Measurements from ENCODE around the gene SYNGR1.

SYNGR1 gene

DNA sequence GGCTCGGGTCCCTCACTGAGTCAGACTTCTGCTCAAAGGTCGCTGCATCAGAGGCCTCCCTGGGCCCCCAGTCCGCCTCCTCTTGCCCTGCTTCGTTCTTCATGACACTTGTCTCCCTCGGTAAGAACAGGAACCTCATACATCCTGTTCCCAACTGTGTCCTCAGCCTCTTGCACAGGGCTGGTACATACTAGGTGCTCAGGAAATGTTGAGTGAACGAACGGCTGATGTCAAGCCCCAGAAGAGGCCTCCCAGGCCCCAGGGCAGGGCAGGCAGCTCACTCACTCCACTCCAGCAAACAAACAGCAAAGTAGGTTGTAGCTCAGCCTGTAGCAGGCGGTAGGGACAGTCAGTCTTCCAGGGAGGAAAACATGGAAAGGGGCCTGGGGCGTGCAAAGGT, 17.2 kb downstream of the SYNGR1 start:
- 33% methylated on average over 7 of the region's 9 CpGs for WGBS (ENCODE audit: insufficient coverage)
- H3K9me3 ChIP-seq (ENCODE audit: control extremely low read depth in 1 of 5, control insufficient read depth in 4 of 5, insufficient read depth in 2 of 5, low read depth in 1 of 5, low read length in 4 of 5) = peaks cover 0 to 5% (median 3%) of the 10 kb centered on the region in 5 experiments
- peak overlapping the region in 1 of 2 experiments; percentile 59 for H3K27ac ChIP-seq (ENCODE audit: insufficient read depth in 1 of 2, low read depth in 1 of 2, low read length in 2 of 2, poor library complexity in 1 of 2, severe bottlenecking in 2 of 2)
- CTCF ChIA-PET = interaction anchor here (1.1 to 2.3 kb wide), 3 partner anchors 17 to 24 kb away, joined by 3 to 10 read pairs (median 5); partner anchors contain the start of gene SYNGR1
- H3K4me1 ChIP-seq (ENCODE audit: control extremely low read depth in 1 of 4, control insufficient read depth in 4 of 4, insufficient read depth in 4 of 4, low read length in 3 of 4) = peaks cover 0 to 71% (median 55%) of the 10 kb centered on the region in 4 experiments
- no peaks in the 10 kb centered on the region for H3K27me3 ChIP-seq (replicated peaks in 2 of 5; ENCODE audit: control insufficient read depth in 4 of 5, insufficient read depth in 5 of 5, low read length in 4 of 5)
- H3K36me3 ChIP-seq (ENCODE audit: control insufficient read depth in 4 of 4, insufficient read depth in 4 of 4, low read length in 3 of 4) = peaks cover 0 to 19% (median 0%) of the 10 kb centered on the region in 4 experiments
- peak in 2 of 3 donors; percentile 31 to 36 for DNase-seq
- peak overlapping the region in 2 of 7 experiments; percentile 5 to 33 for H3K4me3 ChIP-seq (ENCODE audit: control insufficient read depth in 1 of 7, extremely low read depth in 1 of 7, insufficient read depth in 4 of 7, low read depth in 2 of 7, low read length in 6 of 7)
- POLR2A ChIA-PET = no interaction called here

DNA sequence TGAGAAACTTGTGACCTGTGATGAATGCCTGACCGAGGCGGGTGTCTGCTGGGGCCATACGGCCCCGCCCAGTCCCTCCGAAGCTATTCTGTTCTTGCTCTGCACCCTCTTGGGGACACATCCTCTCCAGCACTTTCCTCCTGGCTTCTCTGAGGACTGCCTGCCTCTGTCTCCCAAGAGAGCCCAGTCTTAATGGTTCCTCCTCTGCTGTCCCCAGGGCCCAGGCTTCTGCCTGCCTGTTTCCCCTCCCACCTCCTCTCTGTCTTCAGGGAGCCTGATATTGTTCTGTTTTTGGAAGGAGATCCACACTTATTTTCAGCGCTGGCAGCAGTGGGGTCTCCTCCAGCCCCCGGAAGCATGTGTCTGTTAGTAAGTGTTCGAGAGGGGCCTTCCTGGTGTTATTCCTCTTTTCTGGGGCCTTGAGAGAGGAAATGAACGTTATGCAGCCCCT, 18.7 kb downstream of the SYNGR1 start:
- Histone ChIP-seq H3K27ac (ENCODE audit: insufficient read depth in 1 of 2, low read depth in 1 of 2, low read length in 2 of 2, poor library complexity in 1 of 2, severe bottlenecking in 2 of 2) (peak overlapping the region in 1 of 2 experiments; percentile 70), H3K4me3 (ENCODE audit: control insufficient read depth in 1 of 7, extremely low read depth in 1 of 7, insufficient read depth in 4 of 7, low read depth in 2 of 7, low read length in 6 of 7) (peak overlapping the region in 1 of 7 experiments; percentile 2), H3K27me3 (replicated peaks in 2 of 5; ENCODE audit: control insufficient read depth in 4 of 5, insufficient read depth in 5 of 5, low read length in 4 of 5) (no peaks in the 10 kb centered on the region), H3K36me3 (ENCODE audit: control insufficient read depth in 4 of 4, insufficient read depth in 4 of 4, low read length in 3 of 4) (peaks cover 0 to 18% (median 0%) of the 10 kb centered on the region in 4 experiments), H3K9me3 (ENCODE audit: control extremely low read depth in 1 of 5, control insufficient read depth in 4 of 5, insufficient read depth in 2 of 5, low read depth in 1 of 5, low read length in 4 of 5) (peaks cover 0 to 5% (median 3%) of the 10 kb centered on the region in 5 experiments), H3K4me1 (ENCODE audit: control extremely low read depth in 1 of 4, control insufficient read depth in 4 of 4, insufficient read depth in 4 of 4, low read length in 3 of 4) (peaks cover 0 to 56% (median 51%) of the 10 kb centered on the region in 4 experiments)
- POLR2A ChIA-PET = no interaction called here
- peak in 2 of 3 donors; percentile 49 to 56 for DNase-seq
- 13% methylated on average over 9 of the region's 9 CpGs for WGBS (ENCODE audit: insufficient coverage)
- CTCF ChIA-PET = interaction anchor here (1.7 kb wide), 1 partner anchor 36 kb away, joined by 4 read pairs; no protein-coding TSS in a partner anchor

DNA sequence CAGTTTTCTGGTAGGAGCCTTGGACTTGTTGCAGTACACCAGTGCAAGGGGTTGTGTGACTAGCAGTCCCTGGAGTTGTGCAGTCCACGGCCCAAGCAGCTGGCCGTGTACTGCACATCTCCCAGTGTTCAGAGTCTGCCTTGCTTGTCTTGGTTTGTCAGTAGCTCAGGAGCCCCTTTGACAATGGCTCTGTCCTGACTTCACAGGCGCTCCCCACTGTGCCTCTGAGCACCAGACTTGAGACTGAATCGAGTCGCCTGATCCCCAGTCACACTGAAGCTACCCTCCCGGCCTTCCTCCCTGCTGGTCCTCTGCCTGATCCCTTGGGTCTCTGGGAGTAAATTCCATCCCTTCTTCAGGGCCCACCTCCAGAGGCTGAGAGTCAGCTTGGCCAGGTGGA, 19.4 kb downstream of the SYNGR1 start:
- Histone ChIP-seq H3K27me3 (replicated peaks in 2 of 5; ENCODE audit: control insufficient read depth in 4 of 5, insufficient read depth in 5 of 5, low read length in 4 of 5) (no peaks in the 10 kb centered on the region), H3K36me3 (ENCODE audit: control insufficient read depth in 4 of 4, insufficient read depth in 4 of 4, low read length in 3 of 4) (peaks cover 0 to 19% (median under 1%) of the 10 kb centered on the region in 4 experiments), H3K4me1 (ENCODE audit: control extremely low read depth in 1 of 4, control insufficient read depth in 4 of 4, insufficient read depth in 4 of 4, low read length in 3 of 4) (peaks cover 0 to 49% (median 44%) of the 10 kb centered on the region in 4 experiments), H3K4me3 (ENCODE audit: control insufficient read depth in 1 of 7, extremely low read depth in 1 of 7, insufficient read depth in 4 of 7, low read depth in 2 of 7, low read length in 6 of 7) (no peak overlapping the region), H3K9me3 (ENCODE audit: control extremely low read depth in 1 of 5, control insufficient read depth in 4 of 5, insufficient read depth in 2 of 5, low read depth in 1 of 5, low read length in 4 of 5) (peaks cover 0 to 5% (median 3%) of the 10 kb centered on the region in 5 experiments), H3K27ac (ENCODE audit: insufficient read depth in 1 of 2, low read depth in 1 of 2, low read length in 2 of 2, poor library complexity in 1 of 2, severe bottlenecking in 2 of 2) (peak overlapping the region in 1 of 2 experiments; percentile 70)
- no peak for DNase-seq
- ChIA-PET CTCF (interaction anchor here (1.4 to 1.7 kb wide), 2 partner anchors 9 to 37 kb away, joined by 3 to 4 read pairs; no protein-coding TSS in a partner anchor), POLR2A (interaction anchor here (0.6 kb wide), 1 partner anchor 686 kb away, joined by 5 read pairs; no protein-coding TSS in a partner anchor)
- WGBS (ENCODE audit: insufficient coverage) = 95% methylated on average over 6 of the region's 6 CpGs

DNA sequence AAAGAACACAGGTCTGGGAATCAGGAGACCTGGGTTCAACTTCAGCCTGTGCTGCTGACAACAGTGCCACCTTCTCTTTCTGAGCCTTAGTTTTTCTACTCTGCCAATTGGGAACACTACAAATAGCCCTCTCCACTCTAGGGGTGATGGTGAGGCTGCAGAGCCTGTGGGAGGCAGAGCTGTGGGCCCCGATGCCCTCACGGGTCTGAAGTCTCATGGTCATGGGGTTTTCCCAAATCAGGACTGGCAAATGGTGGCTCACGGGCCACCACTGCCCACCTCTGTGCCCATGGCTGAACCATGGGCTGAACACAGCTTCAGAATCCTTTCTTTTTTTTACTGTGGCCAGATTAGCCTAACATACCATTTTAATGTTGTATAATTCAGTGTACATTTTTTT, 19.8 kb downstream of the SYNGR1 start:
- CTCF ChIA-PET = interaction anchor here (0.7 to 1.7 kb wide), 3 partner anchors 9 to 38 kb away, joined by 3 to 4 read pairs (median 3); partner anchors contain the start of gene TAB1
- Histone ChIP-seq H3K27me3 (replicated peaks in 2 of 5; ENCODE audit: control insufficient read depth in 4 of 5, insufficient read depth in 5 of 5, low read length in 4 of 5) (no peaks in the 10 kb centered on the region), H3K4me3 (ENCODE audit: control insufficient read depth in 1 of 7, extremely low read depth in 1 of 7, insufficient read depth in 4 of 7, low read depth in 2 of 7, low read length in 6 of 7) (no peak overlapping the region), H3K4me1 (ENCODE audit: control extremely low read depth in 1 of 4, control insufficient read depth in 4 of 4, insufficient read depth in 4 of 4, low read length in 3 of 4) (peaks cover 0 to 45% (median 40%) of the 10 kb centered on the region in 4 experiments), H3K9me3 (ENCODE audit: control extremely low read depth in 1 of 5, control insufficient read depth in 4 of 5, insufficient read depth in 2 of 5, low read depth in 1 of 5, low read length in 4 of 5) (peaks cover 0 to 5% (median 3%) of the 10 kb centered on the region in 5 experiments), H3K36me3 (ENCODE audit: control insufficient read depth in 4 of 4, insufficient read depth in 4 of 4, low read length in 3 of 4) (peaks cover 0 to 23% (median 4%) of the 10 kb centered on the region in 4 experiments), H3K27ac (ENCODE audit: insufficient read depth in 1 of 2, low read depth in 1 of 2, low read length in 2 of 2, poor library complexity in 1 of 2, severe bottlenecking in 2 of 2) (peak overlapping the region in 1 of 2 experiments; percentile 70)
- POLR2A ChIA-PET = interaction anchor here (0.6 kb wide), 1 partner anchor 685 kb away, joined by 5 read pairs; no protein-coding TSS in a partner anchor
- DNase-seq = no peak
- 86% methylated on average over 3 of the region's 3 CpGs for WGBS (ENCODE audit: insufficient coverage)

DNA sequence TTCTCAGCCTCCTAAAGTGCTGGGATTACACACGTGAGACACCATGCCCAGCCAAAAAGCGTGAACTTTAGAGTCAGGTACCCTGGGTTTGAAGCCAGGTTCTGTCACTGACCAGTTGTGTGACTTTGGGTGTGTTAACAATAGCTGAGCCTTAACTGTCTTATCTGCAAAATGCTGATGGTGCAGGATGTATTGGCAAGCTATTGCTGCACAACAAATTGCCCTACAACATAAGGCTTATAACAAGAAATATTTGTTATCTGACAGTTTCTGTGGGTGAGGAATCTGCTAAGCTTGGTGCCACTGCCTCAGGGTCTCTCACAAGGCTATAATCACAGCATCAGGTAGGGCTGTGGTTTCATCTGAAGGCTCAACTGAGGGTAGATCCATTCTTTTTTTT, 21.9 kb downstream of the SYNGR1 start:
- Histone ChIP-seq H3K4me1 (ENCODE audit: control extremely low read depth in 1 of 4, control insufficient read depth in 4 of 4, insufficient read depth in 4 of 4, low read length in 3 of 4) (peaks cover 0 to 31% (median 27%) of the 10 kb centered on the region in 4 experiments), H3K4me3 (ENCODE audit: control insufficient read depth in 1 of 7, extremely low read depth in 1 of 7, insufficient read depth in 4 of 7, low read depth in 2 of 7, low read length in 6 of 7) (no peak overlapping the region), H3K27me3 (replicated peaks in 2 of 5; ENCODE audit: control insufficient read depth in 4 of 5, insufficient read depth in 5 of 5, low read length in 4 of 5) (no peaks in the 10 kb centered on the region), H3K9me3 (ENCODE audit: control extremely low read depth in 1 of 5, control insufficient read depth in 4 of 5, insufficient read depth in 2 of 5, low read depth in 1 of 5, low read length in 4 of 5) (peaks cover 0 to 5% (median 3%) of the 10 kb centered on the region in 5 experiments), H3K27ac (ENCODE audit: insufficient read depth in 1 of 2, low read depth in 1 of 2, low read length in 2 of 2, poor library complexity in 1 of 2, severe bottlenecking in 2 of 2) (no peak overlapping the region), H3K36me3 (ENCODE audit: control insufficient read depth in 4 of 4, insufficient read depth in 4 of 4, low read length in 3 of 4) (peaks cover 0 to 36% (median 10%) of the 10 kb centered on the region in 4 experiments)
- CTCF ChIA-PET = interaction anchor here (0.8 to 1.1 kb wide), 2 partner anchors 28 to 81 kb away, joined by 3 to 4 read pairs; no protein-coding TSS in a partner anchor
- POLR2A ChIA-PET = no interaction called here
- DNase-seq = no peak
- WGBS (ENCODE audit: insufficient coverage) = 95% methylated on average over 2 of the region's 2 CpGs

DNA sequence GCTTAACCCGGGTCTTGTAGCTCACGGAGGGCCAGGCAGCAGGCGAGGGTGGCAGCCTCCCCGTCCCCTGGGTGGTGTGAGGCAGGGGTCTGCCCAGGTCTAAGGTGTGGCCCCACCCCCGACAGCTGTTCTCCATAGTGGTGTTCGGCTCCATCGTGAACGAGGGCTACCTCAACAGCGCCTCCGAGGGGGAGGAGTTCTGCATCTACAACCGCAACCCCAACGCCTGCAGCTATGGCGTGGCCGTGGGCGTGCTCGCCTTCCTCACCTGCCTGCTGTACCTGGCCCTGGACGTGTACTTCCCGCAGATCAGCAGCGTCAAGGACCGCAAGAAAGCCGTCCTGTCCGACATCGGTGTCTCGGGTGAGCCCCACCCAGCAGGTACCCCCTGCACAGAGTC, 24.4 kb downstream of the SYNGR1 start:
- Histone ChIP-seq H3K27me3 (replicated peaks in 2 of 5; ENCODE audit: control insufficient read depth in 4 of 5, insufficient read depth in 5 of 5, low read length in 4 of 5) (no peaks in the 10 kb centered on the region), H3K9me3 (ENCODE audit: control extremely low read depth in 1 of 5, control insufficient read depth in 4 of 5, insufficient read depth in 2 of 5, low read depth in 1 of 5, low read length in 4 of 5) (peaks cover 0 to 5% (median 3%) of the 10 kb centered on the region in 5 experiments), H3K4me3 (ENCODE audit: control insufficient read depth in 1 of 7, extremely low read depth in 1 of 7, insufficient read depth in 4 of 7, low read depth in 2 of 7, low read length in 6 of 7) (no peak overlapping the region), H3K27ac (ENCODE audit: insufficient read depth in 1 of 2, low read depth in 1 of 2, low read length in 2 of 2, poor library complexity in 1 of 2, severe bottlenecking in 2 of 2) (no peak overlapping the region), H3K36me3 (ENCODE audit: control insufficient read depth in 4 of 4, insufficient read depth in 4 of 4, low read length in 3 of 4) (peaks cover 0 to 53% (median 19%) of the 10 kb centered on the region in 4 experiments), H3K4me1 (ENCODE audit: control extremely low read depth in 1 of 4, control insufficient read depth in 4 of 4, insufficient read depth in 4 of 4, low read length in 3 of 4) (peaks cover 0 to 6% (median 3%) of the 10 kb centered on the region in 4 experiments)
- ChIA-PET CTCF (no interaction called here), POLR2A (no interaction called here)
- DNase-seq = no peak
- 94% methylated on average over 24 of the region's 24 CpGs for WGBS (ENCODE audit: insufficient coverage)

DNA sequence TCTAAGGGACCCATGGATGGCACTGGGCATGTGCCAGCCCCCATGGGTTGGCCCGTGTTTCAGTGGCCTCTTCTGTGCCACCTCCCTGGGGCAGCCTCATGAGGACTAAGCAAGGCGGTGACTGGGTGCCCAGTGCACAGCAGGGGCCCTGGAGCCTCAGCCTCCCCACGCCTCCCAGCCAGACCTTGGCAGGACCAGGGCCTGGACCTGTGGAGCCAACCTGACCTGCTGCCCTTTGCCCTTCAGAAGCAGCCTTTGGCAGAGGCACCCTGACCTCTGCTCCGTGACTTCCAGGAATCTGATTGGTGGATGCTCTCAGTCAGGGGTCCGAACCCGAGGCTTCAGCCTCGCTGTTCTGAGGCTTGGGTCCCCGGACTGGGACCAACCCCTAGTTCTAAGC, 25.0 kb downstream of the SYNGR1 start:
- Histone ChIP-seq H3K27me3 (replicated peaks in 2 of 5; ENCODE audit: control insufficient read depth in 4 of 5, insufficient read depth in 5 of 5, low read length in 4 of 5) (no peaks in the 10 kb centered on the region), H3K4me1 (ENCODE audit: control extremely low read depth in 1 of 4, control insufficient read depth in 4 of 4, insufficient read depth in 4 of 4, low read length in 3 of 4) (no peaks in the 10 kb centered on the region), H3K9me3 (ENCODE audit: control extremely low read depth in 1 of 5, control insufficient read depth in 4 of 5, insufficient read depth in 2 of 5, low read depth in 1 of 5, low read length in 4 of 5) (peaks cover 0 to 5% (median 3%) of the 10 kb centered on the region in 5 experiments), H3K27ac (ENCODE audit: insufficient read depth in 1 of 2, low read depth in 1 of 2, low read length in 2 of 2, poor library complexity in 1 of 2, severe bottlenecking in 2 of 2) (no peak overlapping the region), H3K4me3 (ENCODE audit: control insufficient read depth in 1 of 7, extremely low read depth in 1 of 7, insufficient read depth in 4 of 7, low read depth in 2 of 7, low read length in 6 of 7) (no peak overlapping the region), H3K36me3 (ENCODE audit: control insufficient read depth in 4 of 4, insufficient read depth in 4 of 4, low read length in 3 of 4) (peaks cover 0 to 53% (median 19%) of the 10 kb centered on the region in 4 experiments)
- 95% methylated on average over 8 of the region's 8 CpGs for WGBS (ENCODE audit: insufficient coverage)
- ChIA-PET POLR2A (no interaction called here), CTCF (no interaction called here)
- DNase-seq = no peak
